AG20443 (cell line): Measurements from ENCODE around the gene PRSS36.

ENCODE experiments used
- DNase-seq: peaks from one replicate; pipeline ENCODE4 v3.0.0; 2012; ENCODE audit warnings: low spot score, mixed read lengths

The PRSS36 gene

GRCh38 chr16:31099860-31100638, 49.8 kb downstream of the PRSS36 start:
- DNase-seq, result no peak

- DNase-seq, result peak; percentile 96
Observed at GRCh38 chr16:31094424-31095120, 55.3 kb downstream of the PRSS36 start, which contains the start of gene VKORC1. Gene VKORC1, minus strand, starts transcription at chr16:31094797. Its CDS starts 68 bp downstream, at chr16:31094729.

GRCh38 chr16:31094088-31094423, 55.8 kb downstream of the PRSS36 start:
- no peak for DNase-seq

- peak; percentile 56 for DNase-seq
Observed at GRCh38 chr16:31093132-31093703, 56.6 kb downstream of the PRSS36 start.

DNA sequence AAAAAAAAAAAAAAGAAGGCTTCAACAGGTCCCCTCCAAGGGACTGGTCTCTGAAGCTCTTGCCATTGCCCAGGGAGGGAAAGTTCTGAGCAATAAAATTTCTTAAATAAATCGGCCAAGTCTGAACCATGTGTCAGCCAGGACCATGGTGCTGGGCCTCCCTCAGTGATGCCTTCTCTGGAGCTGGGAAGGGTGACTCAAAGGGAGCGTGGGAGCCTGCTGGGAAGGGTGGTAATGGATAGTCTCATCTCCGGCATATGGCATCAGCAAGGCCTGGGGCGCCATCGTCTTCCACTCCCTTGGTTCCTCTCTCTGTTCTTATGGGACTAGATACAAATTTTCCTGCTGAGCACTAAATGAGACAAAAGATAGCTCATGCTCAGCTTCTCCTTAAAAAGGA, 57.5 kb downstream of the PRSS36 start:
- no peak for DNase-seq

DNA sequence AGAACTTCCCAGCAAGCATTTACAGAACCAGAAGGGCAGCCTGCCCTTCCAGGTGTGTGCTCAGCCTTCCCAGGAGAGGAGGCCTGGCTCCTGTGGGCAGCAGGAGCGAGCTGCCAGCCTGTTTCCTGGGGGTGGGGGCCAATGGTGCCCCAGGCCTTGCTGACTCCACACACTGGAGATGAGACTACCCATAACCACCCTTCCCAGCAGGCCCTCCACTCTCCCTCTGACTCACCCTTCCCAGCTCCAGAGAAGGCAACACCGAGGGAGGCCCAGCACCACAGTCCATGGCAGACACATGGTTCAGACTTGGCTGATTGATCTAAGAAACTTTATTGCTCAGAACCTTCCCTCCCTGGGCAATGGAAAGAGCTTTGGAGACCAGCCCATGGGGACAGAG, 59.3 kb downstream of the PRSS36 start:
- DNase-seq, result peak; percentile 47

DNA sequence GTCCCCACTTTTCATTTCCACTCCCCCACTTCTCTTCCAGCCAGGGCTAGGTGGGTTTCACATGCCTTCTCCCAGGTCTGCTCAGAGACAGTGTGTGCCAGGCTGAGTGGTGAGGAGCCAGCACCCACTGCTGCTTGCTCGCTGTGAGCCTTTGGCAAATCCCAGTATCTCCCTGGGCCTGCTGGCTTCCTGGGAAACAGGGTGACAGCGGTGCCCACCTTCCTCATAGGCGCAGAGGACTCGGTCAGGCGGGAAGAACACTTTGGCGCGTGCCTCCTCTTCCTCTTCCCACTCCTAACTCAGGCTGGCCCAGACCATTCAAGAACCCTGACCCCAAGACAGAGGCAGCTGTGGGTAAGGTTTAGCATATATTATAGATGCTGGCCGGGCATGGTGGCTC, 60.7 kb downstream of the PRSS36 start:
- DNase-seq, result no peak
